ENCODE results near the gene CST3.
"Not testable (repeated sequence)": the region's sequence is repeated elsewhere in the genome, so short reads cannot be mapped to it uniquely, and the experiment has no call there.

The CST3 gene

GRCh38 chr20:23661002-23661429, 23.3 kb upstream of the CST3 start:
- no peak for DNase-seq

DNA sequence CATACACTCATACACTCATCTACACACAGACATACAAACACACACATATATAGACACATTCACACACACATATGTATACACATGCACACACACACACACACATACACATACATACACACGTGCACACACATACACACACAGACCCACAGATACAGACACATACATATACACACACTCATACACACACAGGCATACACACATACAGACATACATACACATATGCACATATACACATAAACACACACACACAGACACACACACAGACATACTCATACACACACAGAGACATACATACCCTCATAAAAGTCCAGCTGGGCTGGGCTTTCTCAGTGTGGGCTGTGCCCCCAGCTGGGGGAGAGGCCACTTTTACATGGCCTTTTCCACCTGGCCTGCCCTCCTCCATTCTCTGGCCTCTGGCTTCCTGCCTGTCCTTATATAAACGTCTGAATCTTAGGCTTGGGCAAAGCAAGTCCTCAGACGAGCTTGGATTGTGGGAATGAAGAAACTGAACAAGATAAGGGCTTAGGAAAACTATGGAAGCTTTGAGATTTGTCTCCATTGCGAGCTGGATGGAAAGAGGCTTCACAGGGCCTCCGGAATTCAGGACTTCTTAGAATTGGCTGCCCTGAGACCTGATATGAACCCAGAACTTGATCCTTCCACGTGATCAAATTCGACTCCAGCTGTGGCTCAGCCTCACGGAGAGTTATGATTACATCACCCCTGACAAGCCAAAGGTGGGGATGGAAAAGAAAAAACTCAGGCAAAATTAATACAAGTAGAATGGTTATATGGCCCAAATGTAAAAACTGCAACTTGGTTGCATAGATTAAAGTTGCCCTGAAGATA, 22.5 kb upstream of the CST3 start:
- DNase-seq, result no peak

DNA sequence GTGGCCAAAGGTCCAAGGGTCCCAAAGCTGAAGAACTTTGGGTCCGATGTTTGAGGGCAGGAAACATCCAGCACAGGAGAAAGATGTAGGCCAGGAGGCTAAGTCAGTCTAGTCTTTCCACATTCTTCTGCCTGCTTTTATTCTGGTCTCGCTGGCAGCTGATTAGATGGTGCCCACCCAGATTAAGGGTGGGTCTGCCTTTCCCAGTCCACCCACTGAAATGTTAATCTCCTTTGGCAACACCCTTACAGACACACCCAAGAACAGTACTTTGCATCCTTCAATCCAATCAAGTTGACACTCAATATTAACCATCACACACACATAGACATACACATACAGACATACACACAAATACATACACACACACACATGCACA, 21.8 kb upstream of the CST3 start:
- DNase-seq, result not testable (repeated sequence)

- no peak for DNase-seq
Observed at GRCh38 chr20:23658989-23659609, 21.3 kb upstream of the CST3 start.

GRCh38 chr20:23658336-23658735, 20.6 kb upstream of the CST3 start:
- no peak for DNase-seq

GRCh38 chr20:23657202-23657601, 19.4 kb upstream of the CST3 start:
- no peak for DNase-seq

DNA sequence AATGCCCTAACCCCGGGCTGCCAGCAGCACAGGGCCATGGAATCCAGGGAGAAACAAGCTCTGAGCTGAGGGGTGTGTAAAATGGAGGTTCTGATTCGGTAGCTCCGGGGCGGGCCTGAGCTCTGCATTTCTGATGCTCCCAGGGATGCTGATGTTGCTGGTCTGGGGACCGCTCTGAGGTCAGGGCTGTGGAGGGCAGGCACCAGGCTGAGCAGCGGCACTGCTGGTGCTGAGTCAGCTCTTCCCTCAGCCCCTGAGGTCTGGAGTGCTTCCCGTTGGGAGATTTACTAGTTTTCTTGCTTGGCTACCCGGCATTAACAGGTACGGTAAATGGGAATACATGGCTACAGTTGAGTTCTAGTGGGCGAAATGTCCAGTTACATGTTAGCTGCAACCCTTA, 18.6 kb upstream of the CST3 start:
- DNase-seq, result no peak

GRCh38 chr20:23655491-23656211, 17.9 kb upstream of the CST3 start:
- no peak for DNase-seq

- no peak for DNase-seq
Observed at GRCh38 chr20:23654717-23655116, 17.0 kb upstream of the CST3 start.

- DNase-seq, result no peak
Observed at GRCh38 chr20:23654000-23654399, 16.2 kb upstream of the CST3 start.

DNA sequence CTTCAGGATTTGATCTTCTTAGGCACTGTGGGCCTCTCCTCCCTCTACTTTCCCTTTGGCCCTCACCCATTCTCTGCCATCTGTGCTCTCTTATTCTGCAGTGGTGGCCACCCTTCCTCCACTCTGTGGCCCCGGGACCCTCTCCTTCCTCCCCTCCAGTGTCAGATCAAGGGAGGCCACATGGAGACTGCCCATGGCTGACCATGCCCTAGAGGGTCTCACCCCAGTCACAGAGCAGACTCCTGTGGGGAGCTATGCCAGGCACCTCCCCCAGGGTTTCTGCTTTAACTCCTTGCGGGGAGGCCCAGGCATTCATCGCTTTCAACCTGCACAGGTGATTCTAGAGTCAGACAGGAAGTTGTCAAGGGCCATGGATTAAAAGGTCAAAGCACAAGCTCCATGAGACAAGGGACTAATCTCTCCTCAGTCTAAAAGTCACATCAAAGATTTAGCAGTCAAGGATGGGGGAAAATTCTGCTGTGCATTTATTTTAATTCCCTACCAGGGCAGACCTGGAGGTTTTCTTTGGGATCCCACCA, 15.7 kb upstream of the CST3 start:
- DNase-seq, result no peak

DNA sequence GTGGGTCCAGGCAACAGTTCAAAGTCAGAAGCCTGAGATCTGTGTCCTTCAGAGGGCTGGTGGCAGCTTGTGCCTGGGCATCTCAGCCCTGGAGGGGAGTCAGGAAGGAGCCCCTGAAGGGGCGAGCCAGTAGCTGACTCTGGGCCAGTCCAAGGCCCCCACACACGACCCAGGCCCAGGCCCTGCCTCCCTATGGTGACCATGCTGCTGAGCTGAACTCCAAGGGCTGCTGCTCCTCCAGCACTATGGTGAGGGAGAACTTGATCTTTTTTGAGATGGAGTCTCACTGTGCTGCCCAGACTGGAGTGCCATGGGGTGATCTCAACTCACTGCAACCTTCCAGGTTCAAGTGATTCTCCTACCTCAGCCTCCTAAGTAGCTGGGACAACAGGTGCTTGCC, 15.2 kb upstream of the CST3 start:
- DNase-seq, result no peak

DNA sequence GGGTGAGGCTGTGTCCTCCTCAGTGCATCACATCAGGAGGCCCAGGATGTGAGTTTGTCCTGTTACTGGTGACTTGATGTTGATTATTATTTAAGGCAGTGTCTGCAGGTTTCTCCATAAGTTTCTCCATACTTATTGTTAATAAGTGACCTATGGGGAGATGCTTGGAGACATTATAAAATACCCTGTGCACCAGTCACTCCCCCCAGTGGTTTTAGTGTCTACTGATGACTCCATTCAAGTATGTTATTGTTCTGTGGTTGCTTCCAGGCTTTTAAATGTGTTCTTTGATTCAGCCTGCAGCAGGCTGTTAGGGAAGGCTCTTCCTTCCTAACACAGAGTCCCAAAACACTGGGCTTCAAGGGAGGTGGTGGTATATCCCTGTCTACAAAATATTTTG, 14.6 kb upstream of the CST3 start:
- no peak for DNase-seq

- DNase-seq, result no peak
Observed at GRCh38 chr20:23651117-23651516, 13.4 kb upstream of the CST3 start.

DNA sequence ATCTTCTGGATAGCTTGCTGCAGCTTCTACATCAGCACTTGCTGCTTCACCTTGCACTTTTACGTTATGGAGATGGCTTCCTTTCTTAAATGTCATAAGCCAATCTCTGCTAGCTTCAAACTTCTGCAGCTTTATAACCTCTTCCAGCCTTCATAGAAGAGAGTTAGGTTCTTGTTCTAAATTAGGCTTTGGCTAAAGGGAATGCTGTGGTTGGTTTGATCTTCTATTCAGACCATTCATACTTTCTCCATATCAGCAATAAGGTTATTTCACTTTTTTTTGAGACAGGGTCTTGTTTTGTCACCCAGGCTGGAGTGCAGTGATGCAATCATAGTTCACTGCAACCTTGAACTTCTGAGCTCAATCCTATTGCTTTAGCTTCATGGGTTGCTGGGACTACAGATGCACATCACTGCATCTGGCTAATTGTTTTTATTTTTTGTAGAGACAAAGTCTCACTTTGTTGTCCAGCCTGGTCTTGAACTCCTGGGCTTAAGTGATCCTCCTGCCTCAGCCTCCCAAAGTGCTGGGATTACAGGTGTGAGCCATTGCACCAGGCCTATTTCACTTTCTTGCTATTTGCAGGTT, 12.2 kb upstream of the CST3 start:
- DNase-seq, result no peak

GRCh38 chr20:23649242-23649641, 11.5 kb upstream of the CST3 start:
- DNase-seq, result no peak

- DNase-seq, result no peak
Observed at GRCh38 chr20:23647346-23647745, 9.6 kb upstream of the CST3 start.

GRCh38 chr20:23646106-23646873, 8.5 kb upstream of the CST3 start:
- DNase-seq, result no peak

- DNase-seq, result no peak
Observed at GRCh38 chr20:23645575-23645974, 7.8 kb upstream of the CST3 start.

DNA sequence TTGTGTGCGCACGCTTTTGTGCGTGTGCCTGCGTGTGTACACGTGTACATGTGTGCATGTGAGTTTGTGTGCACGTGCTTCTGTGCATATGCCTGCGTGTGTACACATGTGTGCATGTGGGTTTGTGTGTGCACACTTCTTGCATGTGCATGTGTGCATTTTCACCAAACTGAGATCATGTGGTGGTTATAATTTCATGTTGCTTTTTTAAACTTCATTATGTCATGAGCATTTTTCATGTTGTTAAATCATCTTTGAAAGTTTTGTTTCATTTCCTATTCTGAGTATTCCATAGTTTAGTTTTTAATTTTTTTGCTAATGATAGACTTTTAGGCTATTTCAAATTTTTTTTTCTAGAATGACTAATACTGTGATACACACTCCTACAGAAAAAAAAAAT, 6.4 kb upstream of the CST3 start:
- DNase-seq, result no peak

- no peak for DNase-seq
Observed at GRCh38 chr20:23643659-23644058, 5.9 kb upstream of the CST3 start.

DNA sequence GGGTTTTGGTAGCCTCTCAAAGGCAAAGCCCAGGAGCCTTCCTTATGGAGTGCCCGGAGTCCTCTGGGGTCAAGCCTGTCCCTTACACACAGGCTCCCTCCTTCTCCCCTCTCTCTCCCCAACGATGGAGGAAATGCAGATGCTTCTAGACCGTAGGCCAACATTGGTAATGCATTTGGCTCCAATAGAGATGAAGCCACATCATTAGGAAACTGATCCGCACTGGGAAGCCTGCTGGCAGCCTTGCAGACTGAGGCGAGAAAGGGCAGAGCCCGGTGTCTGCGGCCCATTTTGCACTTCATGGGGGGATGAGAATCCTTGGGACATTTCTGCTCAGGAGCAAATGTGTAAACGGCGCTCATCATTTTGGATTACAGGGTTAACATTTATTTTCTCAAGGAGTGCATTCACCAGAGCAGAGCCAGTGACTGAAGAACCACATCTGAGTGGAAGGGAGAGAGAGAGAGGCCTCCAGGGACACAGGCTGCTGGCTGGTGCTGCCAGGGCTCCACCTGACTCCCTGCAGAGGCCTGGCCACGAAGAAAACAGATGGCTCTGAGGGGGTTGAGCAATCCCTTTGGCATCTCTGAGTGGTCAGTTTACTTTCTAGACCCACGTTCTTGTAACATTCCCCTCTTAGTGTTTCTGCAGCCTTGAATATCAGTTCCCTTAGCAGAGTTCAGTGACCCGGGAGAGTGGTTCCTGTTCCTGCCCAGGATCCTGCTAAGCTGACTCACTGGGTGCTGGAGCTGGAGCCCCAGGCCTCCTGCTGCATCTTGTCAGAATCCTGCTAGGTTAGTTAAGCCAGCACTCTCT, 4.4 kb upstream of the CST3 start:
- DNase-seq, result no peak
